ENCODE results near the gene DPH1.

DPH1 gene

DNA sequence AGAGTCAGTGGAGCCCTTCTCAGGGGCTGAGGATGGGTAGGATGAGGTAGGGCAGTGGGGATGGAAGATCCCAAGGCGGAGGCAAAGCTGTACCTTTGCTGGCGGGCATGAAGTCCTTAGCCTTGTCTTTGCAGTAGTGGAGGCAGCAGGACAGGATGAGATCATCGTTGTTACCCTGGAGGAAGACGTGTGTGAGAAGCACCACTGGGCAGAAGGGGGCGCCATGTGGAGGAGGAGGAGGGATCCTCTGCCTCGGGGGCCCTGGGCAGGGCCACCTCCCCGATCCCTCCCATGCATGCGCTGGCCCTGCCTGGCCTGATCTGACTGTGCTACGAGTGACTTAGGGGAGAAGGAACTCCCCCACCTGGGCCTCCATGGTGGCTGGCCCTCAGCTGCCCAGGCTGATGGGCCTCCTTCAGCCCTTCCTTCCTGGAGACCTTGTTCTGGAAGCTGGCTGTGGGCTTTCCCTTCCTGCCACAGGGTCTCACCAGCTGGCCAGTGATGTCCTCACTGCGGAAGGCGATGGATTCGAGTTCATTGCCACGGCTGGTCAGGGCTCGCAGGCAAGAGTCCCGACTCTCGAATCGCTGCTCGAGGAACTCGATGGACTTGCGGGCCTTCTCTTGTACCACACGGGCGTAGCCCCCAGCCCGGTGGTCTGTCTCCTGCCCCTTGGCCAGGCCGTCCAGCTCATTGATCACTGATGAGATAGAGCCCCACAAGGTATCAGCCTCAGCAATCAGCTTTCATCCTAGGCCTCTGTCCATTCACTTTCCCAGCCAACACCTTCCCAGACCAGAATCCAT, 35.2 kb downstream of the DPH1 start (continued):
- TF ChIP-seq YY2 (tag by site-specific recombination; IDR thresholded peaks at IDR 0.05) (no peak), ZNF660 (tag by site-specific recombination; IDR thresholded peaks at IDR 0.05) (0 out of 2 replicates have a peak, but pooled peaks have one; percentile 50), ZNF830 (tag by site-specific recombination; IDR thresholded peaks at IDR 0.05; ENCODE audit: low read depth) (no peak), ZNF629 (tag by site-specific recombination; IDR thresholded peaks at IDR 0.05) (peak; percentile 59; the same call in 1 of the 2 replicates), ZNF157 (tag by site-specific recombination; IDR thresholded peaks at IDR 0.05) (no peak), BCL11A (tag by site-specific recombination; IDR thresholded peaks at IDR 0.05; ENCODE audit: low read depth) (no peak), ZSCAN30 (tag by site-specific recombination; IDR thresholded peaks at IDR 0.05) (no peak), MYNN (tag by site-specific recombination; IDR thresholded peaks at IDR 0.05; ENCODE audit: borderline replicate concordance) (no peak), ZNF544 (tag by site-specific recombination; IDR thresholded peaks at IDR 0.05) (no peak), ZNF664 (tag by site-specific recombination; IDR thresholded peaks at IDR 0.05) (no peak), SP3 (tag by site-specific recombination; IDR thresholded peaks at IDR 0.05) (peak; percentile 58), ZNF510 (tag by site-specific recombination; IDR thresholded peaks at IDR 0.05; ENCODE audit: insufficient replicate concordance) (no peak), ZNF571 (tag by site-specific recombination; IDR thresholded peaks at IDR 0.05) (no peak), ZNF19 (tag by site-specific recombination; IDR thresholded peaks at IDR 0.05; ENCODE audit: low read depth) (no peak), ZNF530 (tag by site-specific recombination; IDR thresholded peaks at IDR 0.05; ENCODE audit: low read depth) (no peak), RBAK (tag by site-specific recombination; IDR thresholded peaks at IDR 0.05) (no peak), ZNF248 (tag by site-specific recombination; IDR thresholded peaks at IDR 0.05) (no peak), KLF9 (tag by site-specific recombination; IDR thresholded peaks at IDR 0.05; ENCODE audit: low read depth) (peak; percentile 29; the same call in 1 of the 2 replicates), ZNF114 (tag by site-specific recombination; IDR thresholded peaks at IDR 0.05) (no peak), ZNF138 (tag by site-specific recombination; IDR thresholded peaks at IDR 0.05; ENCODE audit: borderline replicate concordance) (no peak), ZNF223 (tag by site-specific recombination; IDR thresholded peaks at IDR 0.05) (no peak), ZNF837 (tag by site-specific recombination; IDR thresholded peaks at IDR 0.05) (no peak), PRDM1 (tag by site-specific recombination; IDR thresholded peaks at IDR 0.05) (no peak), ZFP41 (tag by site-specific recombination; IDR thresholded peaks at IDR 0.05; ENCODE audit: borderline replicate concordance) (no peak), ZNF654 (tag by site-specific recombination; IDR thresholded peaks at IDR 0.05; ENCODE audit: low read depth) (peak; percentile 67), ZBTB17 (tag by site-specific recombination; IDR thresholded peaks at IDR 0.05) (peak; percentile 77), HOXD13 (CRISPR knock-in tag; IDR thresholded peaks at IDR 0.05; ENCODE audit: borderline replicate concordance) (no peak), ZNF514 (tag by site-specific recombination; IDR thresholded peaks at IDR 0.05) (no peak), ZEB2 (tag by site-specific recombination; IDR thresholded peaks at IDR 0.05) (peak; percentile 51), ZNF175 (tag by site-specific recombination; IDR thresholded peaks at IDR 0.05) (no peak), ZNF501 (tag by site-specific recombination; IDR thresholded peaks at IDR 0.05) (0 out of 2 replicates have a peak, but pooled peaks have one; percentile 30)
- TF ChIP-seq, protein P1, sequence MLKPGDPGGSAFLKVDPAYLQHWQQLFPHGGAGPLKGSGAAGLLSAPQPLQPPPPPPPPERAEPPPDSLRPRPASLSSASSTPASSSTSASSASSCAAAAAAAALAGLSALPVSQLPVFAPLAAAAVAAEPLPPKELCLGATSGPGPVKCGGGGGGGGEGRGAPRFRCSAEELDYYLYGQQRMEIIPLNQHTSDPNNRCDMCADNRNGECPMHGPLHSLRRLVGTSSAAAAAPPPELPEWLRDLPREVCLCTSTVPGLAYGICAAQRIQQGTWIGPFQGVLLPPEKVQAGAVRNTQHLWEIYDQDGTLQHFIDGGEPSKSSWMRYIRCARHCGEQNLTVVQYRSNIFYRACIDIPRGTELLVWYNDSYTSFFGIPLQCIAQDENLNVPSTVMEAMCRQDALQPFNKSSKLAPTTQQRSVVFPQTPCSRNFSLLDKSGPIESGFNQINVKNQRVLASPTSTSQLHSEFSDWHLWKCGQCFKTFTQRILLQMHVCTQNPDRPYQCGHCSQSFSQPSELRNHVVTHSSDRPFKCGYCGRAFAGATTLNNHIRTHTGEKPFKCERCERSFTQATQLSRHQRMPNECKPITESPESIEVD (tag by site-specific recombination; IDR thresholded peaks at IDR 0.05): no peak
- TF ChIP-seq, protein P2, sequence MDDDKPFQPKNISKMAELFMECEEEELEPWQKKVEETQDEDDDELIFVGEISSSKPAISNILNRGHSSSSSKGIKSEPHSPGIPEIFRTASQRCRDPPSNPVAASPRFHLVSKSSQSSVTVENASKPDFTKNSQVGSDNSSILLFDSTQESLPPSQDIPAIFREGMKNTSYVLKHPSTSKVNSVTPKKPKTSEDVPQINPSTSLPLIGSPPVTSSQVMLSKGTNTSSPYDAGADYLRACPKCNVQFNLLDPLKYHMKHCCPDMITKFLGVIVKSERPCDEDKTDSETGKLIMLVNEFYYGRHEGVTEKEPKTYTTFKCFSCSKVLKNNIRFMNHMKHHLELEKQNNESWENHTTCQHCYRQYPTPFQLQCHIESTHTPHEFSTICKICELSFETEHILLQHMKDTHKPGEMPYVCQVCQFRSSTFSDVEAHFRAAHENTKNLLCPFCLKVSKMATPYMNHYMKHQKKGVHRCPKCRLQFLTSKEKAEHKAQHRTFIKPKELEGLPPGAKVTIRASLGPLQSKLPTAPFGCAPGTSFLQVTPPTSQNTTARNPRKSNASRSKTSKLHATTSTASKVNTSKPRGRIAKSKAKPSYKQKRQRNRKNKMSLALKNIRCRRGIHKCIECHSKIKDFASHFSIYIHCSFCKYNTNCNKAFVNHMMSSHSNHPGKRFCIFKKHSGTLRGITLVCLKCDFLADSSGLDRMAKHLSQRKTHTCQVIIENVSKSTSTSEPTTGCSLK (tag by site-specific recombination; IDR thresholded peaks at IDR 0.05): no peak
- TF ChIP-seq, protein P3, sequence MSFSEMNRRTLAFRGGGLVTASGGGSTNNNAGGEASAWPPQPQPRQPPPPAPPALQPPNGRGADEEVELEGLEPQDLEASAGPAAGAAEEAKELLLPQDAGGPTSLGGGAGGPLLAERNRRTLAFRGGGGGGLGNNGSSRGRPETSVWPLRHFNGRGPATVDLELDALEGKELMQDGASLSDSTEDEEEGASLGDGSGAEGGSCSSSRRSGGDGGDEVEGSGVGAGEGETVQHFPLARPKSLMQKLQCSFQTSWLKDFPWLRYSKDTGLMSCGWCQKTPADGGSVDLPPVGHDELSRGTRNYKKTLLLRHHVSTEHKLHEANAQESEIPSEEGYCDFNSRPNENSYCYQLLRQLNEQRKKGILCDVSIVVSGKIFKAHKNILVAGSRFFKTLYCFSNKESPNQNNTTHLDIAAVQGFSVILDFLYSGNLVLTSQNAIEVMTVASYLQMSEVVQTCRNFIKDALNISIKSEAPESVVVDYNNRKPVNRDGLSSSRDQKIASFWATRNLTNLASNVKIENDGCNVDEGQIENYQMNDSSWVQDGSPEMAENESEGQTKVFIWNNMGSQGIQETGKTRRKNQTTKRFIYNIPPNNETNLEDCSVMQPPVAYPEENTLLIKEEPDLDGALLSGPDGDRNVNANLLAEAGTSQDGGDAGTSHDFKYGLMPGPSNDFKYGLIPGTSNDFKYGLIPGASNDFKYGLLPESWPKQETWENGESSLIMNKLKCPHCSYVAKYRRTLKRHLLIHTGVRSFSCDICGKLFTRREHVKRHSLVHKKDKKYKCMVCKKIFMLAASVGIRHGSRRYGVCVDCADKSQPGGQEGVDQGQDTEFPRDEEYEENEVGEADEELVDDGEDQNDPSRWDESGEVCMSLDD (tag by site-specific recombination; IDR thresholded peaks at IDR 0.05): 0 out of 2 replicates have a peak, but pooled peaks have one; percentile 52

Measured in HEK293 (cell line).